ENCODE data around the gene CHRNA1. TPM values are rescaled to one million over a fixed set of nuclear protein-coding genes. Genes with fewer than 3 reads are reported as not detected.

CHRNA1 gene
- polyA plus RNA-seq, 1 of the 3 experiments (the other 2 are of a cell fraction) = 0.02 TPM

GRCh38 chr2:174784909-174785308 is 20.6 kb upstream of the CHRNA1 start (continued):
- TF ChIP-seq RXRA (IDR thresholded peaks at IDR 0.05; ENCODE audit: borderline replicate concordance, low read depth) = peak; percentile 35; the same call in 1 of the 2 replicates
- no peak for TF ChIP-seq EZH2phosphoT487 (IDR thresholded peaks at IDR 0.05; ENCODE audit: borderline replicate concordance, low read depth)
- TF ChIP-seq NRF1 (IDR thresholded peaks at IDR 0.05; ENCODE audit: low read depth, low read length) = no peak
- 0 out of 2 replicates have a peak, but pooled peaks have one; percentile 23 for TF ChIP-seq TEAD4 (IDR thresholded peaks at IDR 0.05; ENCODE audit: borderline replicate concordance, insufficient read depth)
- peak in 1 of 2 experiments; percentile 39; a peak in 1 of 4 replicates for TF ChIP-seq EP300 (IDR thresholded peaks at IDR 0.05; ENCODE audit: borderline replicate concordance in 1 of 2, low read depth in 1 of 2, low read length in 1 of 2)
- no peak for TF ChIP-seq RFX5 (IDR thresholded peaks at IDR 0.05; ENCODE audit: low read length)
- no peak for TF ChIP-seq USF1 (IDR thresholded peaks at IDR 0.05; ENCODE audit: borderline replicate concordance, low read depth)
- no peak for TF ChIP-seq MXI1 (IDR thresholded peaks at IDR 0.05; ENCODE audit: low read depth, low read length)

GRCh38 chr2:174784316-174784715 is 20.0 kb upstream of the CHRNA1 start:
- Histone ChIP-seq H3K27ac (ENCODE audit: low read depth in 2 of 2, low read length in 1 of 2) (peak overlapping the region; percentile 58 to 97; a peak in 3 of 4 replicates), H4K20me1 (ENCODE audit: insufficient read depth) (no peaks in the 10 kb centered on the region), H3K4me1 (ENCODE audit: control insufficient read depth in 1 of 2, insufficient read depth in 2 of 2, low read depth in 1 of 2, low read length in 1 of 2) (peaks cover 33 to 34% of the 10 kb centered on the region in 2 experiments), H3K27me3 (ENCODE audit: insufficient read depth) (no peaks in the 10 kb centered on the region), H3F3A (replicated peaks; ENCODE audit: insufficient read depth) (peaks cover 19% of the 10 kb centered on the region), H3K79me2 (ENCODE audit: insufficient read depth) (no peaks in the 10 kb centered on the region), H3K9me2 (no peaks in the 10 kb centered on the region), H3K9ac (no peak overlapping the region), H3K4me3 (ENCODE audit: low read depth in 2 of 2, low read length in 1 of 2) (no peak overlapping the region), H2AFZ (ENCODE audit: low read depth) (no peak overlapping the region), H3K9me3 (no peaks in the 10 kb centered on the region), H3K4me2 (no peak overlapping the region), H3K36me3 (replicated peaks in 1 of 2; ENCODE audit: control insufficient read depth in 1 of 2, insufficient read depth in 2 of 2, low read length in 1 of 2) (no peaks in the 10 kb centered on the region)
- POLR2A ChIA-PET = interaction anchor here (1.0 kb wide), 1 partner anchor 63 kb away, joined by 3 read pairs; no protein-coding TSS in a partner anchor
- TF ChIP-seq REST (IDR thresholded peaks at IDR 0.05; ENCODE audit: low read depth, low read length) = no peak
- no peak for TF ChIP-seq SMC3 (IDR thresholded peaks at IDR 0.05; ENCODE audit: low read depth, low read length)
- TF ChIP-seq TCF12 (IDR thresholded peaks at IDR 0.05) = no peak
- no peak for TF ChIP-seq ZBTB33 (IDR thresholded peaks at IDR 0.05; ENCODE audit: borderline replicate concordance, low read depth)
- TF ChIP-seq NFIC (IDR thresholded peaks at IDR 0.05; ENCODE audit: borderline replicate concordance) = no peak
- no peak for TF ChIP-seq ELF1 (IDR thresholded peaks at IDR 0.05)
- TF ChIP-seq EP300 (IDR thresholded peaks at IDR 0.05; ENCODE audit: borderline replicate concordance in 1 of 2, low read depth in 1 of 2, low read length in 1 of 2) = no peak
- TF ChIP-seq MEF2A (IDR thresholded peaks at IDR 0.05; ENCODE audit: borderline replicate concordance, low read depth) = no peak
- no peak for TF ChIP-seq PBX3 (IDR thresholded peaks at IDR 0.05)
- TF ChIP-seq MAX (IDR thresholded peaks at IDR 0.05; ENCODE audit: low read depth) = no peak
- TF ChIP-seq GABPA (IDR thresholded peaks at IDR 0.05; ENCODE audit: low read depth) = no peak
- TF ChIP-seq JUND (IDR thresholded peaks at IDR 0.05) = no peak
- no peak for TF ChIP-seq FOXJ3 (CRISPR knock-in tag; IDR thresholded peaks at IDR 0.05)
- no peak for TF ChIP-seq RXRA (IDR thresholded peaks at IDR 0.05; ENCODE audit: borderline replicate concordance, low read depth)
- TF ChIP-seq RCOR1 (IDR thresholded peaks at IDR 0.05; ENCODE audit: low read length) = no peak
- 90% methylated on average over 2 of the region's 7 CpGs for WGBS (ENCODE audit: low lambda C conversion rate)
- no peak for DNase-seq
- CTCF ChIA-PET = interaction anchor here (1.1 to 1.5 kb wide), 3 partner anchors 14 to 200 kb away, joined by 3 read pairs; no protein-coding TSS in a partner anchor
